NT2/D1 (cell line): ENCODE data around the gene TUT4.

Source experiments
- DNase-seq: peaks from one replicate; pipeline ENCODE4 v3.0.0-alpha.2; 2011; ENCODE audit warnings: low read depth, low spot score
- H3K27me3 ChIP-seq: 2 replicates; pipeline ENCODE4 v1.6.0; 2011; ENCODE audit warnings: mild to moderate bottlenecking; ENCODE audit not compliant: insufficient read length, insufficient read depth
- H3K36me3 ChIP-seq: 2 replicates; pipeline ENCODE4 v1.6.1; 2011; ENCODE audit warnings: mild to moderate bottlenecking, low read length, mixed read lengths; ENCODE audit not compliant: insufficient read depth, insufficient read length
- H3K4me1 ChIP-seq: 2 replicates; pipeline ENCODE4 v1.5.1; 2011; ENCODE audit not compliant: insufficient read depth, insufficient read length
- H3K4me3 ChIP-seq: 2 replicates; pipeline ENCODE4 v1.5.1; 2011; ENCODE audit warnings: low read depth; ENCODE audit not compliant: insufficient read length
- H3K9ac ChIP-seq: 2 replicates; pipeline ENCODE4 v1.6.0; 2011; ENCODE audit warnings: low read depth; ENCODE audit not compliant: insufficient read length
- H3K9me3 ChIP-seq: 2 replicates; pipeline ENCODE4 v1.5.1; 2011; ENCODE audit warnings: mild to moderate bottlenecking, low read length; ENCODE audit not compliant: insufficient read depth
- SUZ12 ChIP-seq: IDR thresholded peaks from 2 replicates; pipeline ENCODE4 v1.6.1; 2011; ENCODE audit not compliant: insufficient read length, insufficient read depth; ENCODE audit errors: extremely low read depth
- YY1 ChIP-seq: IDR thresholded peaks from 2 replicates; pipeline ENCODE4 v1.6.1; 2011; ENCODE audit not compliant: insufficient read length, insufficient read depth
- ZNF274 ChIP-seq: IDR thresholded peaks from 2 replicates; pipeline ENCODE4 v1.6.1; 2011; ENCODE audit warnings: mild to moderate bottlenecking, low read depth, low read length

TUT4 gene

DNA sequence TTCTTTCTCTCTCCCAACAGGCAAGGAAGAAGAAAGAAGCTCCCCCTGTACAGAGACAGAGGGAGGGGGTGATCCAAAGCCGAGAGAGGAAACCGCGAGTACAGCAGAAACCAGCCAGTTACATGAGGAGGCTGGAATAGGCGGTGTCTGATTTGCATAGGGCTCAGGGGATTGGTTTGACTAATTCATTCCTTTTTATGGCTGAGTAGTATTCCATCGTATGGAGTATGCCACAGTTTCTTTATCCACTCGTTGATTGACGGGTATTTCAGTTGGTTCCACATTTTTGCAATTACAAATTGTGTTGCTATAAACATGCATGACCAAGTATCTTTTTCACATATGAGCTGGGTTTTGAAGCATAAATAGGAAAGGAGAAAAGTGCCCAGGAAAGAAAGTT lies 45.8 kb upstream of the TUT4 start:
- H3K4me3 ChIP-seq = no peak overlapping the region
- no peak for DNase-seq
- no peak overlapping the region for H3K9ac ChIP-seq
- peaks cover 6% of the 10 kb centered on the region for H3K4me1 ChIP-seq
- peaks cover 3% of the 10 kb centered on the region for H3K36me3 ChIP-seq
- H3K27me3 ChIP-seq = peaks cover 19% of the 10 kb centered on the region
- no peaks in the 10 kb centered on the region; the same call in 1 of the 2 replicates for H3K9me3 ChIP-seq
- no peak for TF ChIP-seq ZNF274
- TF ChIP-seq YY1 = no peak
- TF ChIP-seq SUZ12 = no peak

DNA sequence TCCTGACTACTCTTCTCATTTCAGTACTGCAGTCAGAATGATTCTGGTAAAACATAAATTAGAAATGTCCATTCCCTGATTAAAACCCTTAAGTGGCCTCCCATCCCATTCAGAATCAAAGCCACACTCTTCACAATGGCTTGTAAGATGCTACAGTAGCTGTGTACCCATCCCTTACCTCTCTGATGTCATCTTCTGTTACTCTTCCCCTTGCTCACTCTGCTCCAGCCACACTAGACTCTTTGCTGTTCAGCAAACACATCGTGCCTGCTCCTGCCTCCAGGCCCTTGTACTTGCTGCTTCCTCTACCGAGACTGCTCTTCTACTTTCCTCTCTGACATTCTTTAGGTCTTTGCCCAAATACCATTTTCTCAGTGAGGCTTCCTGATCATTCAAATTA lies 45.0 kb upstream of the TUT4 start:
- no peak for TF ChIP-seq YY1
- TF ChIP-seq ZNF274 = no peak
- no peak for TF ChIP-seq SUZ12
- Histone ChIP-seq H3K36me3 (no peaks in the 10 kb centered on the region), H3K4me1 (peaks cover 6% of the 10 kb centered on the region), H3K9me3 (no peaks in the 10 kb centered on the region; the same call in 1 of the 2 replicates), H3K9ac (no peak overlapping the region), H3K27me3 (peaks cover 15% of the 10 kb centered on the region), H3K4me3 (no peak overlapping the region)
- DNase-seq = no peak

DNA sequence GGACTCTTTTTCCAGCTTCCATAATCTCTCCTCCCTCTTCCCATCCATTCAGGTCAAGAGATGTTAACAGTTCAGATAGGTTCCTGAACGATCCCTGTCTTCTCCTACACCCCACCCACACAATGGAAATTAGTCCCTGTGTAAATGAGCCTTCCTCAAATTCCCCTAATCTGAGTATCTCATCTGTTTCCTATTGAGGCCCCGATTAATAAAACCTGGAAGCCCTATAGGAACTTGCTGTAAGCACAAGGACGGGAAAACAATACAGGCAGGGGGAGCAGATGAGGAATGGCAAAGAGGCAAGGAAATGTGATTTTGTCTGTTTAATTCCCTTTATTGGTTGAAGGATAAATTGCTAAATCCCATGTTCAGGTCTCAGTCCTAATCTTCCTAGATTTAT lies 42.2 kb upstream of the TUT4 start:
- TF ChIP-seq SUZ12 = no peak
- no peak for TF ChIP-seq ZNF274
- no peak for TF ChIP-seq YY1
- no peaks in the 10 kb centered on the region for H3K36me3 ChIP-seq
- H3K4me3 ChIP-seq = no peak overlapping the region
- no peaks in the 10 kb centered on the region for H3K27me3 ChIP-seq
- peaks cover 4% of the 10 kb centered on the region for H3K4me1 ChIP-seq
- no peak overlapping the region for H3K9ac ChIP-seq
- no peaks in the 10 kb centered on the region; the same call in 1 of the 2 replicates for H3K9me3 ChIP-seq
- DNase-seq = no peak

DNA sequence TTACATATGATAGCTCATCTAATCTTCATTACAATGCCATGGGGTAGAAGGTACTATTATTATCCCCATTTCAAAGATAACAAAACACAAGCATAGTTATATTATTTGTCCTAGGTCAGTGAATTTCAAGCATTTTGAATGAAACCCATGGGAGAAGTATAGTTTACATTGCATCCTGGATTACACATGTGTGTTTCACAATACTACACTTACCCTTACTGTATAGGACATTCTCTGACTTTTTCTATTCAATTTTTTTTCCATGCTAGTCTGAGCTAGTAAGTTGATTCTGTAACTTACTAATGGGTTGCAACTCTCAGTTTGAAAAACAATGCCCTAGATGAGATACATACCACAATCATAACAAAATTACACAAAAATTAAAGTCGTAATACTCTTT lies 40.6 kb upstream of the TUT4 start:
- Histone ChIP-seq H3K4me1 (peaks cover 4% of the 10 kb centered on the region), H3K27me3 (no peaks in the 10 kb centered on the region), H3K9me3 (no peaks in the 10 kb centered on the region), H3K4me3 (no peak overlapping the region), H3K36me3 (no peaks in the 10 kb centered on the region), H3K9ac (no peak overlapping the region)
- DNase-seq = no peak
- no peak for TF ChIP-seq YY1
- no peak for TF ChIP-seq SUZ12

DNA sequence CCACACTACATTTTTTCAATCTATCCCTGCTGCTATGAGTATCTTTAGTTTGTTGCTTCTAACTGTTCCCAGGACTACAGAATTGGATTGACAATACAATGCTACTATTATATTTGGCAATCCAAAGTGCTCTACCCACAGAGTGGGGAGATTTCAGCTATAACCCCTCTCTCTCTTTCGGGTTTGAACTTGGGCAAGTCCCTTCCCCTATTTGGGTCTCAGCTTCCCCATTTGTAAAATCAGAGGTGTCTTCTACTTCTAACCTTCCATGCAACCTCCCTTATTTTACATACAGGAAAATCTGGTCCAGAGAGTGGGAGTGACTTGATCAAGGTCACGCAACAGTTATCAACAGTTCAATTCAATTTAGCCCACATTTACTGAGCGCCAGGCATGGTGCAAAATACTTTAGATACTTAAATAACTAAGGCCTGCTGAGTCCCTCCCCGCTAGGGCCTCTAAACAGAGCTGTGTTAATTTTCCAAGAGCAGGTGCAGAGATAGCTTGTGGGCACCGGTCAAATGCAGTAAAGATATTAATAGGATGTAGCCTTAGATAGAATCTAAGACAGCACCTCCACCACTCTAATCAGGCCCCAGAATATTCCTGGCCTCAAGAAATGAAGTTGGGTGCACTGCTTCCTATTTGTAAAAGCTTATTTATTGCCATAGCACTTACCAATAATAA lies 39.9 kb upstream of the TUT4 start:
- no peak for DNase-seq
- no peak overlapping the region for H3K4me3 ChIP-seq

DNA sequence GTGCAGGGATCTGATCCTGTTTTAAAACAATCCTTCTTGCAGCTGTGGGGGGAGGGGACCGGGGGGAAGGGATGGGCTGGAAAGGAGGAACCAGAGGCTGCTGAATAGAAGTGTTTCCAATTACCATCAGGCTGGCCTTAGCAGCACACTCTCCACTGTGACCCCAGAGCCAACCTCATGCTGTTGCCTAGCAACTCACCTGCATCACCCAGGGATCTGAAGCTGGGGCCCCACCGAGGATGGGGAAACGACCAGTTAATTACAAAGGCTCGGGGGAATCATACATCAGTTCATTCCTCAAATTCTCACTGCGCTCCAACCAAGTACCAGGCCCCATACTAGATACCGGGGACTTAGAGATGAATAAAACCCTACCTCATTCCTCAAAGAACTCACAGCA lies 37.4 kb upstream of the TUT4 start:
- no peaks in the 10 kb centered on the region for H3K27me3 ChIP-seq
- H3K4me3 ChIP-seq = no peak overlapping the region
- peaks cover 4% of the 10 kb centered on the region for H3K4me1 ChIP-seq
- TF ChIP-seq ZNF274 (no peak), SUZ12 (no peak), YY1 (no peak)
- no peaks in the 10 kb centered on the region for H3K36me3 ChIP-seq
- no peak overlapping the region for H3K9ac ChIP-seq
- H3K9me3 ChIP-seq = no peaks in the 10 kb centered on the region
- DNase-seq = peak; percentile 40

More for the DNA sequence above, 39.9 kb upstream of the TUT4 start:
- no peaks in the 10 kb centered on the region for H3K27me3 ChIP-seq
- TF ChIP-seq YY1 = no peak
- no peak for TF ChIP-seq SUZ12
- no peak for TF ChIP-seq ZNF274
- H3K36me3 ChIP-seq = no peaks in the 10 kb centered on the region
- H3K4me1 ChIP-seq = peaks cover 4% of the 10 kb centered on the region
- H3K9me3 ChIP-seq = no peaks in the 10 kb centered on the region
- no peak overlapping the region for H3K9ac ChIP-seq

DNA sequence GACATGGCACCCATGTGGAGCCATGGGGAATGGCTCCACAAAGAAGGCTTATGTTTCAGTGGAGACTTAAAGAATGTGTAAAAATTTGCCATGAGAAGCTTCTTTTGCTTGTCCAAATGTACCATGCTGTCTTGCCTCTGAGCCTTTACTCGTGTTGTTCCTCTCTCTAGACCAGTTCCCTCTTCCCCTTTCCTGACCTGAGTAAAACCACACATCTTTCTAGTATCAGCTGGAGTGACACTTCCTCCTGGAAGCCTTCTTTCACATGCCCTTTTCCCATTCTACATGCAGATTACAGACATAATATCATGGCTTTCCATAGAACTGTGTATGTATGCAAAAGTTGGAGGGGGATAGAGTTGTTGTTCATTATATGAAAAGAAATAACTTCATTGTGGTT lies 35.6 kb upstream of the TUT4 start:
- Histone ChIP-seq H3K9me3 (no peaks in the 10 kb centered on the region), H3K36me3 (no peaks in the 10 kb centered on the region), H3K27me3 (no peaks in the 10 kb centered on the region), H3K9ac (no peak overlapping the region), H3K4me3 (no peak overlapping the region), H3K4me1 (peaks cover 4% of the 10 kb centered on the region)
- no peak for TF ChIP-seq ZNF274
- TF ChIP-seq SUZ12 = no peak
- DNase-seq = no peak
